Loucy (cell line): Measurements from ENCODE around the gene ATP5PD.

ENCODE experiments used
- H2AFZ ChIP-seq: fragments of 200-600 bp; sonication (generic); 2 replicates; pipeline ENCODE4 v1.6.0; 2016; ENCODE audit warnings: antibody characterized with exemption, mild to moderate bottlenecking, low read length, moderate library complexity
- H3F3A ChIP-seq: fragments of 200-600 bp; 2 replicates; pipeline ENCODE4 v1.6.0; 2016; ENCODE audit warnings: antibody characterized with exemption, low read depth, mild to moderate bottlenecking
- H3K27me3 ChIP-seq: fragments of 200-600 bp; sonication (generic); 2 replicates; pipeline ENCODE4 v1.6.1; 2014; ENCODE audit warnings: low read length, mild to moderate bottlenecking; ENCODE audit not compliant: insufficient read depth, poor library complexity, severe bottlenecking
- H3K36me3 ChIP-seq: fragments of 200-600 bp; sonication (generic); 2 replicates; pipeline ENCODE4 v1.6.1; 2016; ENCODE audit warnings: low read length; ENCODE audit not compliant: insufficient read depth
- H3K4me1 ChIP-seq: fragments of 200-600 bp; sonication (generic); 2 replicates; pipeline ENCODE4 v1.5.1; 2014; ENCODE audit warnings: low read length, mild to moderate bottlenecking; ENCODE audit not compliant: insufficient read depth, poor library complexity, severe bottlenecking
- H3K4me2 ChIP-seq: fragments of 200-600 bp; sonication (generic); 2 replicates; pipeline ENCODE4 v1.6.0; 2014; ENCODE audit warnings: antibody characterized with exemption, low read length, low read depth, mild to moderate bottlenecking; ENCODE audit not compliant: poor library complexity, severe bottlenecking
- H3K4me3 ChIP-seq: fragments of 200-600 bp; sonication (generic); 2 replicates; pipeline ENCODE4 v1.5.1; 2014; ENCODE audit warnings: low read length, mild to moderate bottlenecking, mixed read lengths; ENCODE audit not compliant: poor library complexity, severe bottlenecking
- H3K79me2 ChIP-seq: fragments of 200-600 bp; sonication (generic); 2 replicates; pipeline ENCODE4 v1.6.1; 2014; ENCODE audit warnings: low read length; ENCODE audit not compliant: insufficient read depth
- H3K9ac ChIP-seq: fragments of 200-600 bp; sonication (generic); 2 replicates; pipeline ENCODE4 v1.6.0; 2014; ENCODE audit warnings: mild to moderate bottlenecking, low read depth, low read length, moderate library complexity; ENCODE audit not compliant: poor library complexity, severe bottlenecking
- H3K9me2 ChIP-seq: fragments of 200-600 bp; sonication (generic); replicated peaks from 2 replicates; pipeline ENCODE4 v1.6.1; 2016; ENCODE audit warnings: low read depth, low read length, mixed read lengths
- H3K9me3 ChIP-seq: fragments of 200-600 bp; sonication (generic); 2 replicates; pipeline ENCODE4 v1.6.1; 2014; ENCODE audit warnings: mild to moderate bottlenecking, antibody characterized with exemption, low read length, low read depth; ENCODE audit not compliant: insufficient read depth
- H4K20me1 ChIP-seq: fragments of 200-600 bp; sonication (generic); 2 replicates; pipeline ENCODE4 v1.6.0; 2014; ENCODE audit warnings: antibody characterized with exemption, low read length, mild to moderate bottlenecking; ENCODE audit not compliant: insufficient read depth, poor library complexity, severe bottlenecking
- EZH2phosphoT487 ChIP-seq: fragments of 200-600 bp; IDR thresholded peaks from 2 replicates; pipeline ENCODE4 v1.6.1; 2018; ENCODE audit warnings: antibody characterized with exemption, mild to moderate bottlenecking, moderate library complexity, borderline replicate concordance
- TF ChIP-seq, protein P1 (sequence below): fragments of 200-600 bp; sonication (generic); conservative IDR thresholded peaks from 2 replicates; pipeline ENCODE4 v1.5.1; 2014; ENCODE audit warnings: mild to moderate bottlenecking, antibody characterized with exemption, low read length

Gene ATP5PD

DNA sequence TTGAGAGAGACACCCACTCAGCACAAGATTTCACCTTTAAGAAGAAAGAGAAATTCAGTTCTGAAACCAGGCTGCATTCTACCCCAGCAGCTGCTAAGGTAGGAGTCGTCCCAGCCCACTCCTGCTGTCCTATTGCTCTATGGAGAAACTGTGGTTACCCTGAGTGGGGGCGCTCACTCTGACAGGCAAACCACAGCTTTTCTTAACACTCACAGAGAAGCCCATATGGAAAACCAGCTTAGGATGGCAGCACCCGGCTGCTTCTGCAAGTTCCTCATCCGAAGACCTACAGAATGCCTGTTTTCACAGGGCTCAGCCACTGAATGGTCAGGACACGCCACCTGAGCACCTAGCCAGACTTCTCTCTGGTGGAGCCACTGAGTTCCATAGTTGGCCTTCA, 7.5 kb downstream of the ATP5PD start:
- Histone ChIP-seq H3F3A (no peaks in the 10 kb centered on the region), H3K9me2 (no peaks in the 10 kb centered on the region), H3K4me3 (no peak overlapping the region), H3K27me3 (no peaks in the 10 kb centered on the region), H2AFZ (no peak overlapping the region), H4K20me1 (no peaks in the 10 kb centered on the region), H3K4me2 (no peak overlapping the region), H3K4me1 (no peaks in the 10 kb centered on the region), H3K79me2 (no peaks in the 10 kb centered on the region), H3K9ac (no peak overlapping the region), H3K36me3 (peaks cover 7% of the 10 kb centered on the region; the same call in 1 of the 2 replicates), H3K9me3 (no peaks in the 10 kb centered on the region)
- no peak for TF ChIP-seq EZH2phosphoT487
- TF ChIP-seq, protein P1, sequence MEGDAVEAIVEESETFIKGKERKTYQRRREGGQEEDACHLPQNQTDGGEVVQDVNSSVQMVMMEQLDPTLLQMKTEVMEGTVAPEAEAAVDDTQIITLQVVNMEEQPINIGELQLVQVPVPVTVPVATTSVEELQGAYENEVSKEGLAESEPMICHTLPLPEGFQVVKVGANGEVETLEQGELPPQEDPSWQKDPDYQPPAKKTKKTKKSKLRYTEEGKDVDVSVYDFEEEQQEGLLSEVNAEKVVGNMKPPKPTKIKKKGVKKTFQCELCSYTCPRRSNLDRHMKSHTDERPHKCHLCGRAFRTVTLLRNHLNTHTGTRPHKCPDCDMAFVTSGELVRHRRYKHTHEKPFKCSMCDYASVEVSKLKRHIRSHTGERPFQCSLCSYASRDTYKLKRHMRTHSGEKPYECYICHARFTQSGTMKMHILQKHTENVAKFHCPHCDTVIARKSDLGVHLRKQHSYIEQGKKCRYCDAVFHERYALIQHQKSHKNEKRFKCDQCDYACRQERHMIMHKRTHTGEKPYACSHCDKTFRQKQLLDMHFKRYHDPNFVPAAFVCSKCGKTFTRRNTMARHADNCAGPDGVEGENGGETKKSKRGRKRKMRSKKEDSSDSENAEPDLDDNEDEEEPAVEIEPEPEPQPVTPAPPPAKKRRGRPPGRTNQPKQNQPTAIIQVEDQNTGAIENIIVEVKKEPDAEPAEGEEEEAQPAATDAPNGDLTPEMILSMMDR = no peak

DNA sequence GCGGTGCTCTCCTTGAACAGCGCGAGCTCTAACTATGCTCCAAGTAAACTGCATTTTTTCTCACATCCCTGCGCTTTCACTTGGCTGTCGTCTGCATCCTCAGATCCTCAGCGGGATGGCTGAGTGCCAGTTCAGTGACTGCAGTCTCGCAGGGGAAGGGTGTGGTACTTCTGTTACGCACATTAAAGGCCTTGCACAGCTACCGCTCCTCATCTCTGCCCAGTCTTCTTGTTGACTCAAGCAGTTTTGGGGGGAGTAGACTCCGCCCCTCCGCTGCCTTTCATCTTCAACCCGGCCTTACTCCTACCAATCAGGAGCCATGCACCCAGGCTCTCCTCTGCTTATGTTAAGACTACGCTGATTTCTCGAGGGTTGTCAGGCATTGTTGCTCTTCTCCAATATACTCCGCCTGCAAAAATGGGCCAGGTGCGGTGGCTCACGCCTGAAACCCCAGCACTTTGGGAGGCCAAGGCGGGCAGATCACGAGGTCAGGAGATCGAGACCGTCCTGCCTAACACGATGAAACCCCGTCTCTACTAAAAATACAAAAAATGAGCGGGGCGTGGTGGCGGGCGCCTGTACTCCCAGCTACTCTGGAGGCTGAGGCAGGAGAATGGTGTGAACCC, 10.0 kb downstream of the ATP5PD start:
- no peaks in the 10 kb centered on the region for H3K27me3 ChIP-seq
- no peaks in the 10 kb centered on the region for H3K9me3 ChIP-seq
- H3K9ac ChIP-seq = no peak overlapping the region
- H3K9me2 ChIP-seq = no peaks in the 10 kb centered on the region
- H2AFZ ChIP-seq = no peak overlapping the region
- H3K4me2 ChIP-seq = no peak overlapping the region
- H3K4me1 ChIP-seq = peaks cover 16% of the 10 kb centered on the region
- peaks cover 4% of the 10 kb centered on the region; the same call in 1 of the 2 replicates for H3F3A ChIP-seq
- H3K36me3 ChIP-seq = peaks cover 7% of the 10 kb centered on the region; the same call in 1 of the 2 replicates
- no peaks in the 10 kb centered on the region for H3K79me2 ChIP-seq
- H3K4me3 ChIP-seq = no peak overlapping the region
- TF ChIP-seq, protein P1 = no peak
- no peak for TF ChIP-seq EZH2phosphoT487
- H4K20me1 ChIP-seq = no peaks in the 10 kb centered on the region

DNA sequence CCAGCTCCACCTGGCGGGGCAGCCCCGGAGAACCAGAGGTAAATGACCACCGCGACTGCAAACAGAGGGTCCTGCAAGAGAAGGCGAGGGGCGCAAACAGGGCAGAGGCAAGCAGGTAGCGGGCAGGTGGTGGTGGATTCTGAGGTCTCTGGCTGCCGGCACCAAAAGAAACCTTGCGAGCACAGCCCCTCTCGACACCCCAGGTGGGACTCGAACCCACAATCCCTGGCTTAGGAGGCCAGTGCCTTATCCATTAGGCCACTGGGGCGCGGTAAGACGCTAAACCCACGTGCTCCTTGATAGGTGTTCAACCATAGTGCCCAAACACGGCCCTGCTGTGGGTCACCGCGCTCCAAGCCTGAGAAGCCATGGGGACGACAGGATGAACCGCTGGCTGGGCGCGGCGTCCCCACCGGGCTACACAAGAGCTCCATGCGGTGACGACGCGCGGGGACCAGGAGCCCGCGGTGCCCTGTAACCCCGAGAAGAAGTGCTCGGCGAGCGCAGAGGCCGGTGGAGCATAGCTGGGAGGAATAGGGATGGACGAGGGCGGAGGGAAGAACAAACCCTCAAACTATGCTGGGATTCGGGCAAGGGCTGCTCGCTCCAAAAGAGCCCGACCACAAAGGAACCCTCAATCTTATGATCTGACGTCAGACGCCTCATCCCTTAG, 12.4 kb downstream of the ATP5PD start:
- Histone ChIP-seq H3K9me3 (no peaks in the 10 kb centered on the region; the same call in 1 of the 2 replicates), H3K36me3 (peaks cover 3% of the 10 kb centered on the region; the same call in 1 of the 2 replicates), H3F3A (peaks cover 4% of the 10 kb centered on the region; the same call in 1 of the 2 replicates), H3K9ac (peak overlapping the region; percentile 94), H3K4me1 (peaks cover 16% of the 10 kb centered on the region), H4K20me1 (no peaks in the 10 kb centered on the region), H3K79me2 (no peaks in the 10 kb centered on the region), H2AFZ (peak overlapping the region; percentile 96), H3K9me2 (no peaks in the 10 kb centered on the region), H3K4me3 (peak overlapping the region; percentile 88), H3K4me2 (peak overlapping the region; percentile 92), H3K27me3 (no peaks in the 10 kb centered on the region)
- TF ChIP-seq, protein P1 = peak; percentile 31
- no peak for TF ChIP-seq EZH2phosphoT487
